ENCODE results near the gene CPNE2.

Gene CPNE2

DNA sequence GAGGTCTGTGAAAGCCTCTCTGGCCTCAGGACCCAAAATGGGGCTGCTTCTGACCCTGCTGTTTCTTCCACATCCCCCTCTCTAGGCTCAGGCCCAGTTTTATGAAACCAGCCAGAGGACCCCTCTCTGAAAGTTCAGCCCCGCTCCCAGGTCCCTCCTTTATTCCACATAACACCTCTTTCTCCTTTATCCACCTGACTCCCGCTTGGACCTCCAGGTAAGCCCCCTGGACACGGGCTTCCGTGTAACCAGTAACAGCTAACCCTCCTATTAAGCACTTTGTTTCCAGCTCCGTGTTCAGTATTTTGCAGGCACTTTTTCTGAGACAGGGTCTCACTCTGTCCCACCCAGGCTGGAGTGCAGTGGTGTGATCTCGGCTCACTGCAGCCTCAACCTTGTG lies 56.1 kb downstream of the CPNE2 start:
- Histone ChIP-seq H3K27me3 (replicated peaks in 2 of 5; ENCODE audit: control insufficient read depth in 4 of 5, insufficient read depth in 5 of 5, low read length in 4 of 5) (no peaks in the 10 kb centered on the region), H3K9me3 (ENCODE audit: control extremely low read depth in 1 of 5, control insufficient read depth in 4 of 5, insufficient read depth in 2 of 5, low read depth in 1 of 5, low read length in 4 of 5) (no peaks in the 10 kb centered on the region), H3K36me3 (ENCODE audit: control insufficient read depth in 4 of 4, insufficient read depth in 4 of 4, low read length in 3 of 4) (peaks cover 2 to 38% (median 13%) of the 10 kb centered on the region in 4 experiments), H3K27ac (ENCODE audit: insufficient read depth in 1 of 2, low read depth in 1 of 2, low read length in 2 of 2, poor library complexity in 1 of 2, severe bottlenecking in 2 of 2) (peak overlapping the region in 1 of 2 experiments; percentile 47), H3K4me3 (ENCODE audit: control insufficient read depth in 1 of 7, extremely low read depth in 1 of 7, insufficient read depth in 4 of 7, low read depth in 2 of 7, low read length in 6 of 7) (no peak overlapping the region), H3K4me1 (ENCODE audit: control extremely low read depth in 1 of 4, control insufficient read depth in 4 of 4, insufficient read depth in 4 of 4, low read length in 3 of 4) (peaks cover 4 to 77% (median 56%) of the 10 kb centered on the region in 4 experiments)
- ChIA-PET CTCF (interaction anchor here (0.9 to 3.2 kb wide), 4 partner anchors 18 to 56 kb away, joined by 3 to 8 read pairs (median 4); partner anchors contain the start of gene CPNE2), POLR2A (no interaction called here)
- 98% methylated on average over 6 of the region's 6 CpGs for WGBS (ENCODE audit: insufficient coverage)
- no peak for DNase-seq

DNA sequence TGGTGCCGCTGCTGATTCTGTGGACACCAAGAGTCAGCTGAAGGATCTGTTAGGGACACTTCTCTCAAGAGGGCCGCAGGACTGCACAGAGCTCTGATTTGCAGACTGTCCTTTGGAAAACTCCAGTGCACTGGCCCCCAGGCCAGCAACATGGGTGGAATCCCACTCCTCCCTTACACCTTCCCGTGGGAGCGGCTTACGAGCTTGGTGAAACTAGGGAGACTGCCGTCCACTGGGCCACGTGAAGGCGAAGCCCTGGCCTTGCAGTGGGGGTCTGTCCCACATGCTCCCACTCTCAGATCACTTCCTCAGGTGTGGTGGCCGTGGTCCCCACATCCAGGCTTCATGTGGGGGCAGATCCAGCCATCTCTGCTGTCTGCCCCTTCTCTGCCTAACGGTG lies 57.0 kb downstream of the CPNE2 start:
- Histone ChIP-seq H3K27me3 (replicated peaks in 2 of 5; ENCODE audit: control insufficient read depth in 4 of 5, insufficient read depth in 5 of 5, low read length in 4 of 5) (no peaks in the 10 kb centered on the region), H3K4me1 (ENCODE audit: control extremely low read depth in 1 of 4, control insufficient read depth in 4 of 4, insufficient read depth in 4 of 4, low read length in 3 of 4) (peaks cover 4 to 68% (median 47%) of the 10 kb centered on the region in 4 experiments), H3K4me3 (ENCODE audit: control insufficient read depth in 1 of 7, extremely low read depth in 1 of 7, insufficient read depth in 4 of 7, low read depth in 2 of 7, low read length in 6 of 7) (no peak overlapping the region), H3K27ac (ENCODE audit: insufficient read depth in 1 of 2, low read depth in 1 of 2, low read length in 2 of 2, poor library complexity in 1 of 2, severe bottlenecking in 2 of 2) (no peak overlapping the region), H3K9me3 (ENCODE audit: control extremely low read depth in 1 of 5, control insufficient read depth in 4 of 5, insufficient read depth in 2 of 5, low read depth in 1 of 5, low read length in 4 of 5) (no peaks in the 10 kb centered on the region), H3K36me3 (ENCODE audit: control insufficient read depth in 4 of 4, insufficient read depth in 4 of 4, low read length in 3 of 4) (peaks cover 2 to 44% (median 22%) of the 10 kb centered on the region in 4 experiments)
- 93% methylated on average over 8 of the region's 10 CpGs for whole genome bisulfite sequencing (ENCODE audit: insufficient coverage)
- DNase-seq: no peak
- CTCF ChIA-PET: interaction anchor here (1.4 to 3.2 kb wide), 2 partner anchors 16 to 56 kb away, joined by 4 to 8 read pairs; partner anchors contain the start of gene CPNE2
- POLR2A ChIA-PET: no interaction called here

DNA sequence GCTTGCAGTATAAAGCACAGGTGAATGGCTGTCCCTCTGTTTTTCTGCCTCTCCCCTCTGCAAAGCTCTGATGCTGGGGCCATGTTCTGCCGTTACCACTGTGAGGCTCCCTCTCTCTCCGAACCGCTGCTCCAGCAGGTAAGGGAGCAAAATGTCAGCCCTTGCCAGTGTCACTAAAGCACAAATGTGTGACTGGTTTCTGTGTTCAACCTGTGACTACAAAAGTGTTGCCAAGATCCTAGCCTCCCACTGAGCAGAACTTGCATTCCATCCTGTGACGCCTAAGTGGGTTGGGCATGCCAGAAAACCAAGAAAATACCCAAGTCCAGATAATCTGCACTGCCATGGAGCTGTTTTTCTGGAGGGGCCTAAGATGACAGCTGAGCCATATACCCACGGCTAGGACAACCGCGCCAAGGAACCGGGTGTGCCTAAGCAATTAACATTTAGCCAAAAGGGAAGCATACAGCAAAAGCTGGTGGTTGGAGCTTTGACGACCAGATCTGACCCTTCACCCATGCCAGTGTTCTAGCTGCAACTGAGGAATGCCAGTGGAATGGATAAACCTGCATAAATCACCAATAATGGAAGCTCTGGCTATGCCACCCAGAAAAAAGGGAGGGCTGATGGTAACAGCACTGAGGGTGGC lies 58.4 kb downstream of the CPNE2 start:
- peaks cover 2 to 49% (median 34%) of the 10 kb centered on the region in 4 experiments for H3K36me3 ChIP-seq (ENCODE audit: control insufficient read depth in 4 of 4, insufficient read depth in 4 of 4, low read length in 3 of 4)
- H3K9me3 ChIP-seq (ENCODE audit: control extremely low read depth in 1 of 5, control insufficient read depth in 4 of 5, insufficient read depth in 2 of 5, low read depth in 1 of 5, low read length in 4 of 5): no peaks in the 10 kb centered on the region
- no peaks in the 10 kb centered on the region for H3K27me3 ChIP-seq (replicated peaks in 2 of 5; ENCODE audit: control insufficient read depth in 4 of 5, insufficient read depth in 5 of 5, low read length in 4 of 5)
- DNase-seq: no peak
- H3K4me1 ChIP-seq (ENCODE audit: control extremely low read depth in 1 of 4, control insufficient read depth in 4 of 4, insufficient read depth in 4 of 4, low read length in 3 of 4): peaks cover 4 to 56% (median 38%) of the 10 kb centered on the region in 4 experiments
- H3K27ac ChIP-seq (ENCODE audit: insufficient read depth in 1 of 2, low read depth in 1 of 2, low read length in 2 of 2, poor library complexity in 1 of 2, severe bottlenecking in 2 of 2): no peak overlapping the region
- WGBS (ENCODE audit: insufficient coverage): 99% methylated on average over 8 of the region's 9 CpGs
- CTCF ChIA-PET: interaction anchor here (0.6 to 3.2 kb wide), 6 partner anchors 9 to 66 kb away, joined by 4 to 11 read pairs (median 5); partner anchors contain the start of genes CPNE2, PSME3IP1 and RSPRY1
- H3K4me3 ChIP-seq (ENCODE audit: control insufficient read depth in 1 of 7, extremely low read depth in 1 of 7, insufficient read depth in 4 of 7, low read depth in 2 of 7, low read length in 6 of 7): no peak overlapping the region
- POLR2A ChIA-PET: interaction anchor here (0.6 to 1.3 kb wide), 2 partner anchors 10 to 59 kb away, joined by 3 read pairs; no protein-coding TSS in a partner anchor

DNA sequence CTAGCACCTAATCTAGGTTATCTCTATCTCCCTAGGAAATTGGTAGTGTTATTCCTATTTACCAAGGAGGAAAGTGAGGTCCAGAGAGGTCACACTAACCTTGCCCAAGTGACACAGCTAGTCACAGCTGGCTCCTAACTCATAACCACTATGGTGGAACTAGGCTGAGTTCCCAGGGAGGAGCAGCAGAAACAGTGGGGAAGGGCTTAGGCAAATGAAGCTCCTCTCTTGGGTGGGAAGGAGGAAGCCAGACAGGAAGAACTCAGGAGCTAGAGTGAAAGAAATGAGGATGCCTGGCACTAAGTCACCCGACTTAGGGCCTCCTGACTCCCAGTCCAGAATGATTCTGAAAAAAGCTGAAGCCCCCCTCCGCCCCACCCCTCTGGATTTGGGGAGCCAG lies 59.0 kb downstream of the CPNE2 start:
- Histone ChIP-seq H3K4me1 (ENCODE audit: control extremely low read depth in 1 of 4, control insufficient read depth in 4 of 4, insufficient read depth in 4 of 4, low read length in 3 of 4) (peaks cover 4 to 50% (median 33%) of the 10 kb centered on the region in 4 experiments), H3K9me3 (ENCODE audit: control extremely low read depth in 1 of 5, control insufficient read depth in 4 of 5, insufficient read depth in 2 of 5, low read depth in 1 of 5, low read length in 4 of 5) (no peaks in the 10 kb centered on the region), H3K36me3 (ENCODE audit: control insufficient read depth in 4 of 4, insufficient read depth in 4 of 4, low read length in 3 of 4) (peaks cover 2 to 49% (median 34%) of the 10 kb centered on the region in 4 experiments), H3K27me3 (replicated peaks in 2 of 5; ENCODE audit: control insufficient read depth in 4 of 5, insufficient read depth in 5 of 5, low read length in 4 of 5) (no peaks in the 10 kb centered on the region), H3K4me3 (ENCODE audit: control insufficient read depth in 1 of 7, extremely low read depth in 1 of 7, insufficient read depth in 4 of 7, low read depth in 2 of 7, low read length in 6 of 7) (no peak overlapping the region), H3K27ac (ENCODE audit: insufficient read depth in 1 of 2, low read depth in 1 of 2, low read length in 2 of 2, poor library complexity in 1 of 2, severe bottlenecking in 2 of 2) (no peak overlapping the region)
- POLR2A ChIA-PET: interaction anchor here (1.3 kb wide), 1 partner anchor 60 kb away, joined by 3 read pairs; no protein-coding TSS in a partner anchor
- WGBS (ENCODE audit: insufficient coverage): 63% methylated on average over 2 of the region's 2 CpGs
- no peak for DNase-seq
- CTCF ChIA-PET: interaction anchor here (0.8 to 3.2 kb wide), 8 partner anchors 8 to 67 kb away, joined by 3 to 11 read pairs (median 4); partner anchors contain the start of gene CPNE2

GRCh38 chr16:57152096-57153093 lies 60.0 kb downstream of the CPNE2 start:
- peaks cover 2 to 59% (median 37%) of the 10 kb centered on the region in 4 experiments for H3K36me3 ChIP-seq (ENCODE audit: control insufficient read depth in 4 of 4, insufficient read depth in 4 of 4, low read length in 3 of 4)
- H3K4me3 ChIP-seq (ENCODE audit: control insufficient read depth in 1 of 7, extremely low read depth in 1 of 7, insufficient read depth in 4 of 7, low read depth in 2 of 7, low read length in 6 of 7): no peak overlapping the region
- no peak for DNase-seq
- H3K9me3 ChIP-seq (ENCODE audit: control extremely low read depth in 1 of 5, control insufficient read depth in 4 of 5, insufficient read depth in 2 of 5, low read depth in 1 of 5, low read length in 4 of 5): no peaks in the 10 kb centered on the region
- H3K27ac ChIP-seq (ENCODE audit: insufficient read depth in 1 of 2, low read depth in 1 of 2, low read length in 2 of 2, poor library complexity in 1 of 2, severe bottlenecking in 2 of 2): no peak overlapping the region
- ChIA-PET POLR2A (interaction anchor here (1.3 kb wide), 1 partner anchor 61 kb away, joined by 3 read pairs; no protein-coding TSS in a partner anchor), CTCF (interaction anchor here (0.8 to 2.4 kb wide), 8 partner anchors 8 to 68 kb away, joined by 3 to 11 read pairs (median 4); no protein-coding TSS in a partner anchor)
- WGBS (ENCODE audit: insufficient coverage): 82% methylated on average over 4 of the region's 4 CpGs
- H3K27me3 ChIP-seq (replicated peaks in 2 of 5; ENCODE audit: control insufficient read depth in 4 of 5, insufficient read depth in 5 of 5, low read length in 4 of 5): no peaks in the 10 kb centered on the region
- H3K4me1 ChIP-seq (ENCODE audit: control extremely low read depth in 1 of 4, control insufficient read depth in 4 of 4, insufficient read depth in 4 of 4, low read length in 3 of 4): peaks cover 4 to 40% (median 23%) of the 10 kb centered on the region in 4 experiments

- CTCF ChIA-PET: interaction anchor here (0.9 to 1.2 kb wide), 2 partner anchors 10 to 71 kb away, joined by 3 read pairs; no protein-coding TSS in a partner anchor
- POLR2A ChIA-PET: no interaction called here
Measured at GRCh38 chr16:57153841-57154240, 61.5 kb downstream of the CPNE2 start.

More at GRCh38 chr16:57153841-57154240, 61.5 kb downstream of the CPNE2 start:
- Histone ChIP-seq H3K36me3 (ENCODE audit: control insufficient read depth in 4 of 4, insufficient read depth in 4 of 4, low read length in 3 of 4) (peaks cover 5 to 69% (median 45%) of the 10 kb centered on the region in 4 experiments), H3K27ac (ENCODE audit: insufficient read depth in 1 of 2, low read depth in 1 of 2, low read length in 2 of 2, poor library complexity in 1 of 2, severe bottlenecking in 2 of 2) (no peak overlapping the region), H3K4me1 (ENCODE audit: control extremely low read depth in 1 of 4, control insufficient read depth in 4 of 4, insufficient read depth in 4 of 4, low read length in 3 of 4) (peaks cover 0 to 25% (median 9%) of the 10 kb centered on the region in 4 experiments), H3K27me3 (replicated peaks in 2 of 5; ENCODE audit: control insufficient read depth in 4 of 5, insufficient read depth in 5 of 5, low read length in 4 of 5) (no peaks in the 10 kb centered on the region), H3K9me3 (ENCODE audit: control extremely low read depth in 1 of 5, control insufficient read depth in 4 of 5, insufficient read depth in 2 of 5, low read depth in 1 of 5, low read length in 4 of 5) (no peaks in the 10 kb centered on the region), H3K4me3 (ENCODE audit: control insufficient read depth in 1 of 7, extremely low read depth in 1 of 7, insufficient read depth in 4 of 7, low read depth in 2 of 7, low read length in 6 of 7) (no peak overlapping the region)
- WGBS (ENCODE audit: insufficient coverage): 92% methylated on average over 5 of the region's 6 CpGs
- no peak for DNase-seq
